ENCODE measurements around the gene LIN52.

The LIN52 gene

DNA sequence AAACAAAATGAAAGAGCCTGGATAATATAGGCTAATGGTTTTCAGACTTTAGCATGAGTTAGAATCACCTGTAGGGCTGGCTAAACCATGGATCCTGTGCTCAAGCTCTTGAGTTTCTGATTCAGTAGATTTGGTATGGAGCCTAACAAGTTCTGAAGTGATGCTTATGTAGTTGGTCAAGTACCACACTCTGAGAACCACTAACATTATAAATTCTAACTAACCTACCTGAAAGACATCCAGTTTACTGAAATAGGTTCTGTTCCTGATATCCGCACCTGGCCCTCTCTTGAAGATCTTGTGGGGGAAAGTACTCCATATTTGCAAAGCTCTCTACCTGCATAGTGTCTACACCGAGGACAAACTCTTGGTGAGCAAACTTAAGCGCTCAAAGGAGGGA is 95.1 kb downstream of the LIN52 start:
- in situ Hi-C loops (cut with MboI; ENCODE audit: low sequenced_read_pairs), result no loop called here

DNA sequence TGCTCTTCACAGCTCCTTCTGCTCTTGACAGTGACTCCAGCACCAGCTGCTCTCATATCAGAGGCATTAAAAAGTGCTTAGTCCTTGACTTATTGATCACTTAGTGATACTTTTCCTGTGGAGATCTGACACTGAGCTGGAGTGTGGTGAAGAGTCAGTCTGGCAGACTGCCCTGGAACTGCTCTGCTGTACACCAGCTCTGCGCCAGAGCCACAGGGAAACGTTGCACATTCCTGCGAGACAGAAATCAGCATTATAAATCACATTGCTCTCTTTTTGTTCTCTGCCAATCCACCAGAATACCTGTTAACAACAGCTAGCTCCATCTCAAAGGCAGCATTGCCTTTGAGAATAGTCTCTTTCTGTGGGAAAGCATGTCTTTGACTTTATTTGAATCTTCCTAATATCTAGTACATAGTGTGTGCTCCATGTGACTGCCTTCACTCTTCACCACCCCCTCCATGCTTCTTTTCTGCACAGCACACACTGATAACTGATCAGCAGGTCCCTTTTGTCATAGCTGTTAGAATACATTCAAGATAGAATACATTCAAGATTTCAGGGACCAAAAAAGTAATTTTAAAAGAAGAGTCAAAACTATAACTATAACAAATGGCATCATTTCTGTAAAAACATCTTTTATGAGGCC is 106.3 kb downstream of the LIN52 start:
- in situ Hi-C loops (cut with MboI; ENCODE audit: low sequenced_read_pairs), result no loop called here

DNA sequence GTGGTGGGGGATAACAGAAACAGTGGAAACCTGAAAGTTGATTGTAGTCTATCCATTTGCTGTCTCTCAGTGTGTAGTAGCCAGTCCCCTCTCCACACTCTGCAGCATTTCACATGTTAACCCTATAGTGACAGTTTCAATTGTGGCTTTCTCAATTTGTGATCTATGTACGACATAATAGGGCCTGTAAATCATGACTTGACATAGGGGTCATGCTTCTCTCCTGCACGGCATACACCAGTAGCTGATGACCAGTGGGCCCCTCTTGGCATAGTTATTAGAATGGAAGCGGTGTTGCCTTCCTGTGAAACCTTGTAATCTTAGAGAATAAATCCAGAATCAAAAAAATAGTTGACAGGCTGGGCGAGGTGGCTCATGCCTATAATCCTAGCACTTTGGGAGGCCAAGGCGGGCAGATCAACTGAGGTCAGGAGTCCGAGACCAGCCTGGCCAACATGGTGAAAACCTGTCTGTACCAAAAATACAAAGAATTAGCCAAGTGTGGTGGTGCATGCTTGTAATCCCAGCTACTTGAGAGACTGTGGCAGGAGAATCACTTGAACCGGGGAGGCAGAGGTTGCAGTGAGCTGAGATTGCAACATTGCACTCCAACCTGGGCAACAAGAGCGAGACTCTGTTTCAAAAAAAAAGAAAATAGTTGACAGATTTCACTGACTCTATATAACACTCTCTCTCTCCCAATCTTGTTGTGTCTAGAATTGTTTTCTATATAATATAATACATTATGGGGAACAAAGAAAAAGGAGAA is 109.9 kb downstream of the LIN52 start:
- in situ Hi-C loops (cut with MboI; ENCODE audit: low sequenced_read_pairs), result no loop called here

DNA sequence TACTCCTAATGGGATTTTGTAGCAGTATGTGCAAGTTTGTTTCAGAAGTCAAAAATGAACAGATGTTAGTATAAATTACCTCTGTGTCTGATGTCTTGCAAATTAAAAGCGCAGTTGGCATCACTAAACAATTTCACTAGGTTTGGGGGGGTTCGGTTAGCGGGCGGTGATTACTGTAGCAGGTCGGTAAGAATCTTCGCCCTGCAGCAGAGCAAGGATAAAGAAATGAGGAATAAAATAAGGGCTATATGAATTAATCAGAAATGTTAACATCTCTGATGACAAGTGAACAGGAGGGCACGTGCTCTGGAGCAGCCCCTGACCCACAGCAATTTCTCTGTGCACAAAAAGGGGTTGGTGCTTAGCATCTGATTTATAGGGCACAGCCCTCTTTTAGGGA is 110.9 kb downstream of the LIN52 start:
- in situ Hi-C loops (cut with MboI; ENCODE audit: low sequenced_read_pairs), result no loop called here

DNA sequence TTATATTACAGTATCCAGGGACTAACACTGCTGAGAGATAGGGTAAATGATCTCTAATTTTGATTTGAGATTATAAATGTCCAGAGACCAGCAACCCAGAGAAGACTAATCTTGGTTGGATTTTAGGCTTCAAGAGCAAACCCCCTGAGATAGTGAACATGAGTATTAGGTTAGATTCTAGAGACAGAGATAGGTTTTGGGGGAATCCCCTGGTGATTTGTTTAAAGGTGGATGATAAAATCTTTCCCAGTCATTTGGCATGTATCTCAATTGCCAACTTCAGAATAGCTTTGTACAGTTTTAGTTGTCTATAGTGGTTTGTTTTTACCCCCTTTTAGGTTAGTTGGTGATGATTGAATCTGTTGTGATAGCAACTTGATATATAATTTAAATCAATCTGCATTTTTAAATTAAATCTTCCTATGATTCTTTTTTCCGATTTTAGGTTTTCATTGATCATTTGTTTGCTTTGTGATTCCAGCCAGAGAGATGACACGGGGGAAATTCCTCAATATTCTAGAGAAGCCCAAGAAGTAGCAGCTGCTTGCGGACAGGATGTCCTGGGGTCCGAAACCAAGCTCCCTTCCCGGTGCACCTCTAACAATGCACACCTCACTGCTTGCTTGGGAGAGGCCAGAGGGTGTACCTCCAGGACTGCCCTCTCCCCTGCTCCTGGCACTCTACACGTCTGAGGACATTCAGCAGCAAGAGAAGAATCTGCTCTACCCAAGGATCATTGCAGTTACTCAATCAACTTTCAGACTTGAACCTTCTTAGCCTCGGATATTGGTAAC is 113.9 kb downstream of the LIN52 start:
- in situ Hi-C loops (cut with MboI; ENCODE audit: low sequenced_read_pairs), result no loop called here

DNA sequence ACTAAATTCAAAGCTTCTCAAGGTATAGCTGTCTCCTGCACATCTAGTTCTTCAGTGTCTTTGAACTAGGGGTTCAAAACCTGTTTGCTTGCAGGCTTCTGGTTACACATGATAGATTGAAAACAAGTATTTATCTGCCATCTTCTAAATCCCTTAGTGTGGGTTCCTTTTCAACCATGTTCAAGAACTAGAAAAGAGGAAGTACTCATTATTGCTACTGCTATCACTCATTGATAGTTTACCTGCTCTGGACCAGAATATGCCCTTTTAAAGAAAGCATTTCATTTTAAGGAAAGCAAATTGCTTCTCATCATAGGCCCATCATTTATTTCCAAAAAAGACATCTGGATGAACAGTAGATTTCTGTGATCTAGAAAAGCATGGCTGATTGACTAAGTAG is 117.4 kb downstream of the LIN52 start:
- in situ Hi-C loops (cut with MboI; ENCODE audit: low sequenced_read_pairs), result no loop called here

DNA sequence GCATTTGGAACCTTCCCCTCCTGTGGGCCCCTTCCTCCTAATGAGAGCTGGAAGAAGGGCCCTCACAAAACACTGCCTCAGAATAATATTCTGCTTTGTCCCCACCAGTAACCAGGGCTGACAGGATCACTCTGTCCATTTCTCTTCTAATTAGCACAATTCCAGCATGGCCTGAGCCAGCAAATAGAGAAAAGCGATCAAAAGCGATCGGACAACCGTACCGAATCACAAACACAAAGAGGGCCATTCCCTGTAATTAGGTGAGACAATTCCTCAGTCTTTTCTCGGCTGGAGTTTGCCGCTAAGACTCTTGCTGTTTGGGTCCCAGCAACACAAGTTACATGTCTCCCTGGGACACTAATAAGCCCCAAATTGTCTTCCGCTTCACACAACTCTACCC is 118.9 kb downstream of the LIN52 start:
- in situ Hi-C loops (cut with MboI; ENCODE audit: low sequenced_read_pairs), result no loop called here

DNA sequence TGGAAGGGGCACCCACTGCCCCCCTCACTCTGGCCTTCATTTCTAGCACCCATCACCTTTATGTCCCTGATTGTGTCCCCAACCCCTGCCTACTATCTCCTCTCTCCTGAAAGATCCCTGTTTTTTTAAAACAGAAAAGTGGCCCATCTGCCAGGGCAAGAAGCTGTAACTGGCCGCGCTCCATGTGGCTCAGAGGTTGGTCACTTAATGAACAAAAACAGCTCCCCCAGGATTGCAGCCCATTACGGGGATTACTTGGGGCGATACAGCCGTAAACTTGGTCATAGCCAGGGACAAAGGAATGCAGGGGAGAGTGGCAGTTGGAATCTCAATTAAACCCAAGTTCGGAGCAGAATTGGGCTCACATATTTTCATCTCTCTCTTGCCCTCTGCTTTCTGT is 119.7 kb downstream of the LIN52 start:
- in situ Hi-C loops (cut with MboI; ENCODE audit: low sequenced_read_pairs), result no loop called here

DNA sequence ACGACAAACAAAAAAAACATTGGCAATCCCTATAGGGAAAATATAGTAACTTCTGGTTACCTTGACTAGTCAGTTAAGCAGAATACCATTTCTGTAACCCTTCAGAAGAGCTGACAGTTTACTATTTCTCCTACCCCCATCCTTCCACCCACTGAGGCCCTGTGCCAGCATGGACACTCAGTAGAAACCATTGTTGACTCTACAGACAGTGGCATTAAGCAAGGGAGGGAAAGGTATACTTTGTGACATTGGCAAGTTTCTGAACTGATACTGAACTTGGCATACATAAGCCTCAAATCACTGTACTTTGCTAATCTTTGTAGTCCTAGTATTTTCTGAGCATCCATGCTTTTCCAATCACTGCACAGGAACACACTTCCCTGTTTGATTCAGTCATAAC is 121.1 kb downstream of the LIN52 start:
- in situ Hi-C loops (cut with MboI; ENCODE audit: low sequenced_read_pairs), result no loop called here

DNA sequence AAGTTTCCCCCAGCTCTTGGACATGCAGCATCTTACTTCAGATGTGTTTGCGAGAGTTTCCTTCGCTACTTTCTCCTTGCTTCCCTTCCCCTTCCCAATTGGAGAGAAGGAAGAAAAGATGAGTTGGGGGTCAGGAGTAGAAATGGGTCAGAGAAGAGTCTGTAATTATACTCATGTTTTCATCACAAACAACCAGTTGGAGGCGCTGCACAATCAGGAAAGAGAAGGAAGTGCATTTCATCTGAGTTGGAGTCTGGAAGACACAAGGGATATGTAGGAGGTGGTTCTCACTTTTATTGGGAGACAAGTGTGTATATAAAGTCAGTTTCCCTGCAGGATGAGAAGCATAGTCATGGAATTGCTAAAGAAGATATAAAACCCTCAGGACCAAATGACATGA is 123.2 kb downstream of the LIN52 start:
- in situ Hi-C loops (cut with MboI; ENCODE audit: low sequenced_read_pairs), result no loop called here

DNA sequence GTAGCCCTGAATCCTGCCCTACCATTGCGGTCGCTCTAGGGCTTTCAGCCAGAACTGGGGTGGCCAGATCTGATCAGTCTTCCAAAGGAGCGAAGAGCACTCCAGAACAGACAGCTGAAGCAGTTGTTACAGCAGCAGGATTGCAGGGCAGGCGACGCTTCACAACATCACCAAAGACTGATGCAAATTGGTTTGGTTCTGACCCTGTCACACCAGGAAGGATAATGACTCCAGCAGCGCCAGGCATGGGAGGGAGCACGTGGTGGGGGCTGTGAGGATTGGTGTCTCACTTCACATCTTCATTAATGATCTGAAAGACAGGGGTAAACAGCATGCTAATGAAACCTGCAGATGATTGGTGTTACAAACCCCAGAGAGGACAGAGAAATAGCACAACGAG is 123.9 kb downstream of the LIN52 start:
- in situ Hi-C loops (cut with MboI; ENCODE audit: low sequenced_read_pairs), result no loop called here

DNA sequence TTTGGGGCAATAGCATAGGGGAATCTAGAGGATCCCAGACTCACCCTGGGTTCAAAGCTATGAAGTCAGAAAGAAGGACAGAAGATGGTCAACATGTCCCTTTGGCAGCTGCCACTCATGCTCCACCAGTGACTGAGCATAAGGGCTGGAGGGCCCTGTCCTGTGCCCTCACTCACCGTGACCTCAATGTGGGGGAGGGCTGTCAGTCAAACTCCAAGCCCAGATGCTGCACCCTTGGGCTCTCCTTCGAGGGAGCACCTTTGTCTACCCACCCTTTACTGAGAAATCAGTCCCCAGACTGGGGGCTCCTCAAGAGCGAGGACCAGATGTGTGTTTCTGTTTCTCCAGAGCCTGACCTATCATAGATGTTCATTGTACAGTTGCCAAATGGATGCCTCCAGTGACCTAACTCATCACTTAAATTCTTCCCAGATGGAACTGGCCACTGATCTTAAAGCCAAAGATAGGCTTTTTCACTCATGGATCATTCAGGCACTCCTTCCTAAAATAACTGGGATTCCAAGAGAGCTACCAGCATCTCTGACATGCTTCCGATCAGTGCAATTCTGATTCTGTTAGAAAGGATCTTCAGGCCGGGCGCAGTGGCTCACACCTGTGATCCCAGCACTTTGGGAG is 127.3 kb downstream of the LIN52 start:
- in situ Hi-C loops (cut with MboI; ENCODE audit: low sequenced_read_pairs), result no loop called here

DNA sequence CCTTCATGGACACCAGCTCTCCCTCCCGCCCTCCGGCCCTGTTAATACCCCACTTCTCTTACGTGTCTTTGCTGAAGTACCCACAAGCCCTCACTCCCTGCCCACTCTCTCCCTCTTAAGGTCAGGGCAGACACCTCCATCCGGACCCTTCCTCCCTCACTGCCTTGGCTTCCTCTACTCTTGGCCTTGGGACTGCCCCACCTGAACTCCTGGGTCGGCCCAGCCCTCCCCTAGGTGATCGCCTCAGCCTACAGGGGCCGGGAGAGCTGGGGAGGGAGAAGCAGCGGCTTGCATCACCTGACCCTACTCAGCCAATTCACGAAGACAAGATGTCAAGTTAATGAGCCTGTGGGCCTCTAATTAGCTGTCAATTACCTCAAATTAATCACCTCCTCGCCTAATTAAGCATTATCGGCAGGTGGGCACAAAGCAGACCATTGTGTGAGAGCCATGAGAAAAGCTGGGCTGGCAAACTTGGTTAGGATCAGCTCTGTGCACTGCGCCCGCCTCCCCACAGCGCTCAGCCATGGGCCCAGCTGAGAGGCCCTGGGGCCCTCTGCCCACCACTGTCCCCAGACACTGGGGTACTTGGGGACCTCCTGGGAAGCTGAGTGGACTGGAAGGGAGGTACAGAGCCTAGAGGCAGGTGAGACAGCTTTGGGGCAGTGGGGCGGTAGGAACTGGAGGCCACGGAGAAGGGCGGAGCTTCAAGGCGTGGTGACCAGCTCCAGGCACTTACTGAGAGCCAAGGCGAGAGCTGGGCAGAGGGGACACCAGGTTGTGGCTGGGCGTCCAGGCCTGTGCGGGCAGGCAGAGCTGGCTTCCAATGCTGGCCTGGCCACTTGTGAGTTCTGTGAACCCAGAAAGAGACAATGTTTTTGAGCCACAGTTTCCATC is 129.4 kb downstream of the LIN52 start:
- in situ Hi-C loops (cut with MboI; ENCODE audit: low sequenced_read_pairs), result no loop called here

DNA sequence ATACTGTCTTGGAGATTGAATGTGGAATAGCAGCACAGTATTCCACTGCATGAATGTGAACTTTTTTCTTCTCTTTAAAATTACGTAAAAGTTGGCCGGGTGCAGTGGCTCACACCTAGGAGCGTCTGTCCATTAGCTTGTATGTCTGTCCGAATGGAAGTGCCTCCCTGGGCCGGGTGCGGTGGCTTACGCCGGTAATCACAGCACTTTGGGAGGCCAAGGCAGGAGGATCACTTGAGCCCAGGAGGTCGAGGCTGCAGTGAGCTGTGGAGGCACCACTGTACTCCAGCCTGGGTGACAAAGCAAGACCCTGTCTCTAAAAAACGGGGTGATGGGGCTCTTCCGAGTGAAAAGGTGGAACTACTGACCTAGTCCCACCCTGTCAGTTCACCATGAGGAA is 131.9 kb downstream of the LIN52 start:
- in situ Hi-C loops (cut with MboI; ENCODE audit: low sequenced_read_pairs), result no loop called here

DNA sequence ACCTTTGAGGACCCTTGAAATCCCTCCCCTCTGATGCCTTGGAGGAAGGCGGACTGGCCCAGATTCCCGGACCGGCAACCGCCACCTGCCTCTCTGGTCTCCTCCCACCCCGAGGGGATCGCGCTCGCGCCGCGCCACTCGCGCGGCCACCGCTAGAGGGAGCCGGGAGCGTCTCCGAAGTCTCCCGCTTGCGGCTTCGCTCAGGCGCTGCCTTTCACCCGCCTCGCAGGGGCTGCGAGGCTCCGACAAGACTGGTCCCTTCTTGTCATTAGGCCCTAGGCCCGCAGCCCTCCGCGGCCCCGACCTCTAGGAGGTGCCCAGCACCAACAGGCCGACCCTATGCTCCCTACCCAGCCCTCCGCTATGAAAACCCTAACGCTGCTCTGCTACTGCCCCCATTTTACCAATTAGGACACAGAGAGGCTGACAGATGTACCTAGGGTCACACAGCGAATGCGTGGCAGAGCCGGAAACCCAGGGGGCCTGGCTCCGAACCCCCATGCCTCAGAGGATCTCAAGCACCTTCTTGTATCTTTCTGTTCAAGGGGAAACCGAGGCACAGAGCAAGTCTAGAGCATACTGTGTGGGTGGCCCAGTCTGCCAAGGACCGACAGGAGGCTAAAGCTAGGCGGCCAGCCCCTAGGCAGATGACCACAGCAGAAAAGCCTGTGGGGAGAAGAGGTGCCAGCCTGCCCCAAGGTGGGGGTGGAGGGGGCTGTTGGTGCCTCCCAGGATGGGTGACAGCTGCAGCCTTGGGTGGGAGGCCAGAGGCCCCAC is 133.1 kb downstream of the LIN52 start:
- in situ Hi-C loops (cut with MboI; ENCODE audit: low sequenced_read_pairs), result no loop called here

DNA sequence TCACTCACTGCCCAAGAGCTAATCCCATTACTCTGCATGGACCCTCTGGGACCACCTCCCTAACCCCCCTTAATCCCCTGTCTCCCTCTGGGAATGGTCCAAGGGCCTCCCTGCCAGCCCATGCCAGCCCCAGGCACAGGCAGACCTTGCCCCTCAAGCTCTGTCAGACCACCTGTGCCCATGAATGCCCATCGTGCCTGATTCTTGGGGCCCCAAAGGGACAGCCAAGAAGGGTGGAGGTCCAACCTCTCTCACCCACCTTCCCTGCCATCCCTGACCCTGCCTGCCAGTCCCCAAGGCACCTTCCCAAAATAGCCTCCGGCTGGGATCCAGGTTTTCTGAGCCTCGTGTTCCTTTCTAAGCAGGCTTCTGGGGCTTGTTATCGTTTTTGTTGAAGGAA is 133.7 kb downstream of the LIN52 start:
- in situ Hi-C loops (cut with MboI; ENCODE audit: low sequenced_read_pairs), result no loop called here

DNA sequence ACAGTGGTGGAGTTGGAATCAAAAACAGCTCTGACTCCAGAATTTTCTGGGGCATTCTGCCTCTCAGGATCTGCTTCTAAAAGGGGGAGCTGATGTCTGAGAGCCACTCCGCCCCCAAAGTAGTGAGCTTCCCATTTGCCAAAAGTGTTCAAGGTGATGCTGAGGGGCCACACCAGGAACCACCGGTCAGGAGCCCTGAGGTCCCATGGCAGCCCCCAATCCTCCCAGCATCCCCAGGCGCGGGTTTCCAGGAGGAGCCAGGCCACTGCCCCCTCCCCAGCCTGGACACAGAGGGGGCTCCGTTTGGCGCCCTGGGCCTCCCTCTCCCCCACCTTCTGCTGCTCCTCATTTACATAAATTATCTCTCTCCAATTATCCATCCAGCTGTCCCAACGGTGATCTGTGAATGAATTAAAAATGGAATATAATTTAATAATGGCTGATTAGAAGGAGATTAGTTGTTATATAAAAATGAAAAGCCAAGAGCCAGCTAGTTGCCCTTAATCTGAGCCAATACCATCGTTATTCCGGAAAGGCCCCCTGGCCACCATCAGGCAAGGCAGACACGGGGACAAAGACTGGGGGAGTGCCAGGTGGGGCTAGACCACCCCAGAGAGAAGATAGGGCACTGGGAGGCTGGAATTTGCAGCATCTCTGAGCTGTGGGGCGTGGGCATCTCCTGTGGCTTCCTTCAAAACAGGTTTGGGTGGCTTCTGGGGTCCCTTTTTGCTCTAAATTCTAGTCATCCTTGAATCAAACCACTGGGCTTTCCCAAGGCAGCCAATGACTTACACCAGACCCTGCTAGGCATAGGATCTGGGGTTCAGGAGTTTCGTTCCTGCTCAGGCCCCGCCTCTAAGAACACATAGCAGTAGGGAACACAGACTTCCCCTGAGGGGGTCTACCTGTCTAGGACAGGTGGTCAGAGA is 134.8 kb downstream of the LIN52 start:
- in situ Hi-C loops (cut with MboI; ENCODE audit: low sequenced_read_pairs), result no loop called here

DNA sequence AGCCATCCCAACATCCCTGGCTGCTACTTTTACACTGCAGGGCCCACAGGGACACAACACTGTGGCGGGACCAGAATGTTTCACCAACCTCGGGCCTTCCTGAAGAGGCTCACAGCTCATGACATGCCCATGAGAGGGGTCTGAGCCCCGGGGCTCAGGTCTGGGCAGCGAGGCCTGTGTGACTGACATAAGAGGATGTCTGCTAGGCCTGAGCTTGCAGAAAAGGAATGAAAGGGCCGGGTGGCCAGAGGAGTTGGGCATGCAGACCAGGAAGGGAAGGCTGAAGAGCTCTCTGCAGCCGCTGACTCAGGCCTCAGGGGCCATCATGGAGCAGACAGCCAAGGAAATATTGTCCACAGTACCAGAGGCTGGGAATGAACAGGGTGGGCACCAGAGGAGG is 136.2 kb downstream of the LIN52 start:
- in situ Hi-C loops (cut with MboI; ENCODE audit: low sequenced_read_pairs), result no loop called here

DNA sequence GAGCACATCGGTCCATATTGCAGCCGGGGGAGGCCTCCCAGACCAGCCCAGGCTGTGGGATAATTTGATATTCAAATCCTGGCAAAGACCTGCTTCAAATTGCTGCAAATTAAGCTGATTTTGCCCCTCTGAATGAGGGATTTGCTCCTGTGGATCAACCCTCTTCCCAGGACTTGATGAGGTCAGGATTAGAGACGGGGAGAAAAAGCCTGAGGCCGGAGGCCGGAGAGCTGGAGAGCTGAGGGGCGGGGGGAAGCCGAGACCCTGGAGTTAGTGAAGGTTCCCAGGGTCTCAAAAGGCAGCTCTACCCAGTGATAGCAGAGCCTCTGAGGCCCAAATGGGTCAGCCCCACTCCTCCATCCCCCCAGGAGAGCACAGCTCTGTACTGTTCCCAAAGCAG is 137.0 kb downstream of the LIN52 start:
- in situ Hi-C loops (cut with MboI; ENCODE audit: low sequenced_read_pairs), result no loop called here
